ENCODE results near the gene FGF21. TPM values are rescaled to one million over a fixed set of nuclear protein-coding genes. Genes with fewer than 3 reads are reported as not detected.
A peak's percentile ranks its signal among the peaks of the same experiment; 100 is the strongest.

The FGF21 gene
- total and polyA plus RNA-seq, 2 experiments from 2014 or later = not detected

DNA sequence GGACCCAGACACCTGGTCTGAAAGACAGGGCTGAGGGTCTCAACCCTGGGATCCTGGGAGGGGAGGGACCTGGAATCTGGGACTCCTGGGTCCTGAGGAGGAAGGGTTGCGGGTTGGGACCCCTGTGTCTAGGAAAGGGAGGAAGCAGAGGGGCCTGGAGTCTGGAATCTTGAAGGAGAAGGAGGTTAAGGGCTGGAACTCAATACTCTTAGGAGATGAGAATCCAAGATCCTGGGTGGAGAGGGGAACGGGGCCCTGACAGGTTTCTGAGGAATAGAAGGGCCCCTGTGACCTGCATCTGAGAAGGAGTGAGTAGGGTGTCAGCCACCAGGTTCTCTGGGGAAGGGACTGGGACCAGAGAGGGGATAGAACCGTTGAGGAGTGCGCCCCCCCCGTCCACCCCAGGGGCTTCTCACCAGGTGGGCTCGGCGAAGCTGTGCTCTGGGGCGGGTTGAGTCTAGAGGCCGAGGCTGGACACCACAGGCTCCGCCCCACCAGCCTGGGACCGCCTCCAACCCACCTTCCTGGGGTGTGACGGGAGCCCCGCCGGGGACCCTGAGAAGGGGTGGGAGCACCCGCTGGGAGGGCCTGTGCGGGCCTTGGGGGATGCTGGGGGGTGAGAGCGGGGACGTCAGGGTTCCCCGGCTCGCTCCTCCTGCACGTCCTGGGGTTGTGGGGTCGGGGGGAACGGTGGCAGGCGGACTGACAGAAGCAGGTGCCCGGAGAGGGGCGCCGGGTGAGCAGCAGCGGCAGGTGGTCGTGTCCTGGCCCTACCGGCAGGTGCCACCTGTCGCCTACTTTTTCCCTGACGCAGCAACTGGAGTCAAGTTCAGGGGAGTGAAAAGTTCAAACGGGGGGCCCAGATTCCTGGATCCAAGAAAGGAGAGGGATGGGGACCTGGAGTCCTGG is 35.8 kb upstream of the FGF21 start, which contains the start of gene MAMSTR:
TSS of gene MAMSTR (minus strand) at position 463 of the 909 bp plus-strand sequence. CDS start 694 bp downstream, outside the sequence.
- Histone ChIP-seq H3K4me1 (ENCODE audit: low read depth) (peaks cover 26% of the 10 kb centered on the region), H3K27ac (peak within 1 kb of the TSS; percentile 60)

GRCh38 chr19:48720251-48720612 is 35.1 kb upstream of the FGF21 start:
- Histone ChIP-seq H3K27ac (peak overlapping the region; percentile 60), H3K36me3 (no peaks in the 10 kb centered on the region), H3K27me3 (no peaks in the 10 kb centered on the region), H3K9me3 (ENCODE audit: low read depth) (no peaks in the 10 kb centered on the region), H3K4me3 (peak overlapping the region; percentile 65), H3K4me1 (ENCODE audit: low read depth) (peaks cover 22% of the 10 kb centered on the region)
- TF ChIP-seq, protein P1, sequence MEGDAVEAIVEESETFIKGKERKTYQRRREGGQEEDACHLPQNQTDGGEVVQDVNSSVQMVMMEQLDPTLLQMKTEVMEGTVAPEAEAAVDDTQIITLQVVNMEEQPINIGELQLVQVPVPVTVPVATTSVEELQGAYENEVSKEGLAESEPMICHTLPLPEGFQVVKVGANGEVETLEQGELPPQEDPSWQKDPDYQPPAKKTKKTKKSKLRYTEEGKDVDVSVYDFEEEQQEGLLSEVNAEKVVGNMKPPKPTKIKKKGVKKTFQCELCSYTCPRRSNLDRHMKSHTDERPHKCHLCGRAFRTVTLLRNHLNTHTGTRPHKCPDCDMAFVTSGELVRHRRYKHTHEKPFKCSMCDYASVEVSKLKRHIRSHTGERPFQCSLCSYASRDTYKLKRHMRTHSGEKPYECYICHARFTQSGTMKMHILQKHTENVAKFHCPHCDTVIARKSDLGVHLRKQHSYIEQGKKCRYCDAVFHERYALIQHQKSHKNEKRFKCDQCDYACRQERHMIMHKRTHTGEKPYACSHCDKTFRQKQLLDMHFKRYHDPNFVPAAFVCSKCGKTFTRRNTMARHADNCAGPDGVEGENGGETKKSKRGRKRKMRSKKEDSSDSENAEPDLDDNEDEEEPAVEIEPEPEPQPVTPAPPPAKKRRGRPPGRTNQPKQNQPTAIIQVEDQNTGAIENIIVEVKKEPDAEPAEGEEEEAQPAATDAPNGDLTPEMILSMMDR (IDR thresholded peaks at IDR 0.05; ENCODE audit: low read depth, low read length) = no peak
- DNase-seq (ENCODE audit: low read depth in 1 of 2, low spot score in 1 of 2) = no peak

More for the DNA sequence above, 35.8 kb upstream of the FGF21 start, which contains the start of gene MAMSTR:
- peak within 1 kb of the TSS; percentile 65 for H3K4me3 ChIP-seq
- TF ChIP-seq, protein P1 (IDR thresholded peaks at IDR 0.05; ENCODE audit: low read depth, low read length) = no peak
- no peaks in the 10 kb centered on the region for H3K9me3 ChIP-seq (ENCODE audit: low read depth)
- H3K27me3 ChIP-seq = no peaks in the 10 kb centered on the region
- no peaks in the 10 kb centered on the region for H3K36me3 ChIP-seq
- no peak for DNase-seq (ENCODE audit: low read depth in 1 of 2, low spot score in 1 of 2)

GRCh38 chr19:48720613-48721296 is 34.6 kb upstream of the FGF21 start:
- peak overlapping the region; percentile 65 for H3K4me3 ChIP-seq
- H3K9me3 ChIP-seq (ENCODE audit: low read depth) = no peaks in the 10 kb centered on the region
- DNase-seq (ENCODE audit: low read depth in 1 of 2, low spot score in 1 of 2) = peak; percentile 100
- TF ChIP-seq, protein P1 (IDR thresholded peaks at IDR 0.05; ENCODE audit: low read depth, low read length) = no peak
- no peaks in the 10 kb centered on the region for H3K36me3 ChIP-seq
- peaks cover 22% of the 10 kb centered on the region for H3K4me1 ChIP-seq (ENCODE audit: low read depth)
- H3K27me3 ChIP-seq = no peaks in the 10 kb centered on the region
- peak overlapping the region; percentile 60 for H3K27ac ChIP-seq

GRCh38 chr19:48722196-48722708 is 33.1 kb upstream of the FGF21 start:
- TF ChIP-seq, protein P1 (IDR thresholded peaks at IDR 0.05; ENCODE audit: low read depth, low read length) = no peak
- Histone ChIP-seq H3K4me3 (no peak overlapping the region), H3K36me3 (no peaks in the 10 kb centered on the region), H3K27me3 (no peaks in the 10 kb centered on the region), H3K27ac (no peak overlapping the region), H3K4me1 (ENCODE audit: low read depth) (peaks cover 16% of the 10 kb centered on the region), H3K9me3 (ENCODE audit: low read depth) (no peaks in the 10 kb centered on the region)
- DNase-seq (ENCODE audit: low read depth in 1 of 2, low spot score in 1 of 2) = no peak

Data from cardiac muscle cell (in vitro differentiated cells and primary cell).